GM19467 (cell line): ENCODE measurements around the gene RSL1D1.
"Not testable (repeated sequence)": the region's sequence is repeated elsewhere in the genome, so short reads cannot be mapped to it uniquely, and the experiment has no call there.

ENCODE experiments used
- ATAC-seq: cut with Tn5 transposase; IDR thresholded peaks from one replicate; pipeline ENCODE4 v1.9.1; 2021; ENCODE audit warnings: mild to moderate bottlenecking, moderate library complexity; ENCODE audit not compliant: unreplicated experiment

Gene RSL1D1

GRCh38 chr16:11844499-11844898, 6.8 kb downstream of the RSL1D1 start:
- no peak for ATAC-seq

DNA sequence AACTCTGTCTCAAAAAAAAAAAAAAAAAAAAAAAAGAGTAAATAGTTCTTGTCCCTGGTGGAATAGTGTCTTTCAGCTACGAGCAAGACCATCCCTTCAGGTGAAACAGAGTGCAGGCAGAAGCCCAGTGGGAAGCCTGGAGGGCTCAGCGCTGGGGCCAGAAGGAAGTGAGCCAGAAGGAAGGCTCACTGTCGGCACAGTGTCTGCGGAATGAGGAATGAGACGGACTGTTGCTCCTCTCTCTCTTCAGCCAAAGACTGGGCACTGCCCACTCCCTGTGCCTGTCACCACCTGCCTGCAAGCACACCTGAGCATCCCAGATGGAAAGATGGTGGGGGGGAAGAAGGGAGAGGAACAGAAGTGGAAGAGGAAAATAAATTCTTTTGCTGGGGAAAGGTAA, 7.5 kb downstream of the RSL1D1 start:
- no peak for ATAC-seq

DNA sequence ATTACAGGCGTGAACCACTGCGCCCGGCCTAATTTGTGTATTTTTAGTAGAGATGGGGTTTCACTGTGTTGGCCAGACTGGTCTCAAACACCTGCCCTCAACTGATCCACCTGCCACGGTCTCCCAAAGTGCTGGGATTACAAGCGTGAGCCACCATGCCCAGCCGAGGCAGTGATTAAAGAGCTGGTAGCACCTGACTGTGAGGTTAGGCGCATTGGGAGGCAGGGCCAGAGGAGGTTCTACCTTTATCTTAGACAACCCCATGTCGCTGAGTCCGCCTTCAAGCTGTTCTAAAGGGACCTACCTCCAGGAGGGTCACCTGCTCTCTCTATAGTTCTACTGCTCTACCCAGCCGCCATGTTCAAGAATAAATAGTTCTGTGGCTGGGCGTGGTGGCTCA, 8.1 kb downstream of the RSL1D1 start:
- no peak for ATAC-seq

GRCh38 chr16:11841026-11841425, 10.3 kb downstream of the RSL1D1 start:
- no peak for ATAC-seq

DNA sequence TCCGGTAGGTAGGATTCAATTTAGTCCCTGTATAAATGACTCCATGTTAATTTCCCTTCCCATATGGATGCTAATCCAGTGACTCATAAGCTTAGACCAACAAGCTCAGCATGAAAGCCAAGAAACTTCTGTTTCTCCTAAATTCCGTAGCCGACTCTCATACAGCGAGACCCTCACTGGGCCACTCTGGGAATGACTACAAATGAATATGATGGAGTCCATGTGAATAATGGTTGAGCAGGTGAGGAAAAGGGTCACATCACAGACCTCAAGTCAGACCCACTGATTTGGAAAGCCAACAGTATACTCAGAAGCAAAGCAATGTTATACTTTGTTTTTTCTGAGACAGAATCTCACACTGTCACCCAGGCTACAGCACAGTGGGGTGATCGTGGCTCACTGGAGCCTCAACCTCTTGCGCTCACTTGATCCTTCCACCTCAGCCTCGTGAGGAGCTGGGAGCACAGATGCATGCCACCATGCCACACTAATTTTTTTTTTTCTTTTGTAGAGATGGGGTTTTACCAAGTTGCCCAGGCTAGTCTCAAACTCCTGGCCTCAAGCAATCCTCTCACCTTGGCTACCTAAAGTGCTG, 14.6 kb downstream of the RSL1D1 start:
- ATAC-seq: no peak

DNA sequence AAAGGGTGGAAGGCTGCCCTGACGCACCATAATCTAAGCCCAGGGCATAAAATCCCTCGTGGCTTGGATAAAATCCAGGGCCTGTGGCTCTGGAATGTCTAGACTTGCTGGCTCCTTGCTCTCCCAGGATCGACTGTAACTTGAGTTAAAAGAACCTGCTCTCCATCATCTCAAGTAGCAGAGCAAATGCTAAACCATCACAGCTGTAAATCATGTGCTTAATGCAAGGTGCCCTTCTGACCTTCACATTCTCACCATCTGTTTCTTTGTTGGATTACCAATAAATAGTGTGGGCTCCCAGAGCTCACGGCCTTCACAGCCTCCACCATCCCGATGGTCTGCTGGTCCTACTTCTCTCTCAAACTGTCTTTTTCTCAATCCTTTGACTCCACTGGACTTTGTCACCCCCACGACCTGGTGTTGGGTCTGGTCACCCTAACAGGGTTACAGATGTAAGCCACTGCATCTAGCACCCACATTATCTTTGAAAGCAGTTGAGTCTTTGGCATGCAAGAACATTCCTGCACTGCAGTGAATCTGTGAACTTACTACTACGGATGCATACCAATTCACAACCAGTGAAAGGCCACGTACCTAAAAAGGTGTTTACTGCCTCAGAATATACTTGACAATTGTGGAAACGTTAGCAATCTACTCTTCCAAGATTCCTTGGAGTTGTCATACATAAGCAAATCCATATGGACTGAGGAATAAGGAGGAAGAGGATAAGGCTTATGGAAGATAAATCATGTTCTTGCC, 15.3 kb downstream of the RSL1D1 start:
- no peak for ATAC-seq

DNA sequence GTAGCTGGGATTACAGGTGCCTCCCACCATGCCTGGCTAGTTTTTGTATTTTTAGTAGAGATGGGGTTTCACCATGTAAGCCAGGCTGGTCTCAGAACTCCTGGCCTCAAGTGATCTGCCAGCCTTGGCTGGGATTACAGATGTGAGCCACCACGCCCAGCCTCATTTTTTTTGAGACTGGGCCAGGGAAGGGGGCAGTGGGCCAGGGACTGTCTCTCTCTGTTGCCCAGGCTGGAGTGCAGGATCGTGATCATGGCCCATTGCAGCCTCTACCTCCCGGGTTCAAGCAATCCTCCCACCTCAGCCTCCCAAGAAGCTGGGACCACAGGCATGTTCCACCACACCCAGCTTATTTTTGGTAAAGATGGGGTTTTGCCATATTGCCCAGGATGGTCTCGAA, 16.0 kb downstream of the RSL1D1 start:
- ATAC-seq: no peak

DNA sequence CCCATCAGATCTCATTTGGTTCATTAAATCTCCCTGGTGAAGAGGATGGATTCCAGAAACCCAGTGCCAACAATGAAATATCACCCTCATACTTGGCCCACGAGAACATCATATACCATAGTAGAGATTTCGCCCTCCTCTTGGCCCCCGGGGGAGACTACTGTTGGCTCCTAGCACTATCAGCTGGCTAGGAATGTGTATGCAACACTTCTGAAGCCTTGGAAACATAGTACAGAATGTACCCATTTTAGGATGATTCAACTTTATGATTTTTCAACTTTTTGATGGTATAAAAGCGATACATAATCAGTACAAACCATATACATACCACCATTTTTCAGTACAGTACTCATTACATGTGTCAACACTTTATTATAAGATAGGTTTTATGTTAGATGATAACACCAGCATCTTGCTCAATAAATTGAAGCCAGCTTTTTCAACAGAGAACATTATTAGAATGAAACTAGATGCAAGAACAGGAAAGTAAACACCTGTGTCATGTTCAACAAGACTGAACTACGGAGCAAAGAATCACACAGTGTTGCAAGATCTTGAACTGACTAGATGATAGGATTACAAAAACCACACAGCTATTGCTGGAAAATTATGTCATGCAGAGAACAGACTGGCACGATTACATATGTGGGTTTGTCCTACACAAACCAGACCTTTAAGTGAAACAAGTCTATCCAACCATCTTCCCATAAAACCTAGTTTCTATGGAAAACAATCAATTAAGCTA, 17.2 kb downstream of the RSL1D1 start:
- no peak for ATAC-seq

DNA sequence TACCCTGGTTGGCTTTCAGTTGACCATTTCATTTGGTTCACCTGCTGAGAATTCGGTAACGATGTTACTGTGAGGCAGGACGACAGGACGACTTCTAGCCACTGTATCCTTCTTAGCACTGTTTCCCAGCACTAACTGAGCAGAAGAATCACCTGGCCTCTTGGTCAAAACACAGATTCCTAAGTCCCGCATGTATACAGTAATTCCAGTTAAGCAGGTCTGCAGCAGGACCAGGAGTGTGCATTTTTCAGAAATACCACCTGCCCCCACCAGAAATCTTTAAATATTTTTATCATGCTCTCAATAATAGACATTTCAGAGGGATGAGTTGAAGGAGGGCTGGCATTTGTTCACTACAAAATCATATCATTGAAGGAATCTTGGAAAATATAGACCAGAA, 22.6 kb downstream of the RSL1D1 start:
- ATAC-seq: no peak

GRCh38 chr16:11825520-11826165, 25.7 kb downstream of the RSL1D1 start:
- ATAC-seq: not testable (repeated sequence)

DNA sequence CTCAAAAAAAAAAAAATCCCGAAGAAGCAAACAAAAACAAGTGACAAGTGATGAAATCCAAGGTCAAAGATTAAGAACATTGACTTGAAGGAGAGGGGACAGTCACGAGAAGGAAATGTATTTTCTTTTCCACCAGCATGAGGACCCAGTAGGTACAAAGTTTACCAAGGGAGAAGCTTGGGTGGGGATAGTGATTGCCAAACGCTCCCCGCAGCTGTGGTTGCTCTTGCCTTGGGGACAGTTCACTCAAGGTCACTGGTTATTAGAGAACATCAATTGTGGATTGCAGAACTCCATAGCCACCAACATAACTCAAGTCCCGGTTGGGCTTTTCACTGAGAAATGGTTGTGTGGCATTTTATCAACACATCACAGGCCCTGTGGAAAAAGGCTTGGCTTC, 27.0 kb downstream of the RSL1D1 start:
- ATAC-seq: no peak

DNA sequence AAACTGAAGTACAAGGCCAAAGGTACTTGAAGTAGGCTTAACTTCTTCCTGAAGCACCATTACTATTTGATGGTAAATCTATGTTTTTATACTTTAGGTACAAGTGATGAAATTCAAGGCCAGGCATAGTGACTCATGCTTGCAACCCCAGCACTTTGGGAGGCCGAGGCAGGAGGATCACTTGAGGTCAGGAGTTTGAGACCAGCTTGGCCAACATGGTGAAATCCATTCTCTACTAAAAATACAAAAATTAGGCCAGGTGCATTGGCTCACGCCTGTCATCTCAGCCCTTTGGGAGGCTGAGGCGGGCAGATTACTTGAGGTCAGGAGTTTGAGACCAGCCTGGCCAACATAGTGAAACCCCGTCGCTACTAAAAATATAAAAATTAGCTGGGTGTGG, 27.7 kb downstream of the RSL1D1 start:
- not testable (repeated sequence) for ATAC-seq

DNA sequence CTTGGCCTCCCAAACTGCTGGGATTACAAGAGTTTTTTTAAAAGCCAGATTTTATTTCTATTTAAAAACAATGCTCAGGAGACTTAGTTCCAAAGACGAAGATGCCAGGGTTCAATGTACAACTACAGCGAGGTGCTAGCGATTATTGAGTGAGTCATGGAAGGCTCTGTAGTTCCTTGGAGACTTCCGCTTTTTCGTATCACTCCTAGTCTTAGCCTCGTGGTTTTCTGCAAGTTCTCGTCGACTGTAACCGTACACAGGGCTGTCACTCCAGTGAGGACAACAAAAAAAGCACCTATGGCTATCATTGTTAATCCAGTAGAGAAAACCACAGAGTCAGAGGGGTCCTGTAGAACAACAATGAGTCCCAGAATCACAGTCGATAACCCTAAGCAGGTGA, 31.5 kb downstream of the RSL1D1 start:
- ATAC-seq: no peak

DNA sequence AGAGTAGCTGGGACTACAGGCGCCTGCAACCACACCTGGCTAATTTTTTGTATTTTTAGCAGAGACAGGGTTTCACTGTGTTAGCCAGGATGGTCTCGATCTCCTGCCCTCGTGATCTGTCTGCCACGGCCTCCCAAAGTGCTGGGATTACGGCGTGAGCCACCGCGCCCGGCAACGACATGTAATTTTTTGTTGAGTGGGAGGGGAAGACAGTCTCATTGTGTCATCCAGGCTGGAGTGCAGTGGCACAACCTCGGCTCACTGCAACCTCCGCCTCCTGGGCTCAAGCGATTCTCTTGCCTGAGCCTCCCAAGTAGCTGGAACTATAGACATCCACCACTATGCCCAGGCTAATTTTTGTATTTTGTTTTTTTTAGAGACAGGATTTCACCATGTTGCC, 32.4 kb downstream of the RSL1D1 start:
- ATAC-seq: not testable (repeated sequence)

DNA sequence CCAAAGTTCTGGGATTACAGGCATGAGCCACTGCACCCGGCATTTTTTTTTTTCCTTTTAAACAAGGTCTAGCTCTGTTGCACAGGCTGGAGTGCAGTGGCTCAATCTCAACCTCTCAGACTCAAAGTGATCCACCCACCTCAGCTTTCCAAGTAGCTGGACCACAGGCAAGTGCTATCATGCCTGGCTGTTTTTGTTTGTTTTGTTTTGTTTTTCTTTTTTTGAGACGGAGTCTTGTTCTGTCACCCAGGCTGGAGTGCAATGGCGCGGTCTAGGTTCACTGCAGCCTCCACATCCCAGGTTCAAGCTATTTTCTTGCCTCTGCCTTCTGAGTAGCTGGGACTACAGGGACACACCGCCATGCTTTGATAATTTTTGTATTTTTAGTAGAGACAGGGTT, 35.2 kb downstream of the RSL1D1 start:
- ATAC-seq: no peak

- ATAC-seq: not testable (repeated sequence)
Observed at GRCh38 chr16:11814800-11815199, 36.5 kb downstream of the RSL1D1 start.

DNA sequence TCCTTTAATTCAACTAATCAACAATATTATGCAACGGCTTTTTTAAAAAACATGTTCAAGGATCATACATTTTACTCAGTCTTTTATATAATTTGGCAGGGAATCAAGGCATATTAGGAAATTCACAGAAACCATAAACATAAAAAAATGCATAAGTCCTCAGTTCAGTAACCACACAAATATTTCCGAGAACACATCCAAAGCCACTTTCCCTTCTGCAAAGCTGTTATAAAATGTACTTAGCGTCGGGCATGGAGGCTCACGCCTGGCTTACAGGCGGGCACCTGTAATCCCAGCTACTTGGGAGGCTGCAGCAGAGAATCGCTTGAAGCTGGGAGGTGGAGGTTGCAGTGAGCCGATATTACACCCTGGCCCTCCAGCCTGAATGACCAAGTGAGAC, 44.6 kb downstream of the RSL1D1 start:
- no peak for ATAC-seq

GRCh38 chr16:11805556-11805955, 45.8 kb downstream of the RSL1D1 start:
- no peak for ATAC-seq

GRCh38 chr16:11801481-11802021, 49.8 kb downstream of the RSL1D1 start:
- ATAC-seq: no peak

GRCh38 chr16:11800382-11800718, 51.0 kb downstream of the RSL1D1 start:
- ATAC-seq: no peak
